SK-N-SH (cell line): ENCODE results near the gene SLC4A2. TPM values are rescaled to one million over a fixed set of nuclear protein-coding genes. Genes with fewer than 3 reads are reported as not detected.
"Not testable (repeated sequence)": the region's sequence is repeated elsewhere in the genome, so short reads cannot be mapped to it uniquely, and the experiment has no call there.

Source experiments
- CTCF ChIA-PET: fragments of 300-600, 350-600 bp; formaldehyde crosslinking; extraction: SDS; loops from one replicate; lab custom pipeline; 2021; lab: Yijun Ruan, JAX
- POLR2A ChIA-PET: fragments of 350-600 bp; sonication (Branson Sonifier 250); formaldehyde crosslinking; extraction: SDS; loops from one replicate; lab custom pipeline; 2020; ENCODE audit warnings: antibody characterized with exemption, inconsistent platforms; lab: Yijun Ruan, JAX
- DNase-seq: peaks from one replicate; pipeline ENCODE4 v3.0.0; 2012
- H2AFZ ChIP-seq: fragments of 200-600 bp; sonication (generic); 2 replicates; pipeline ENCODE4 v1.8.1; 2016; ENCODE audit warnings: antibody characterized with exemption, mild to moderate bottlenecking, low read depth
- H3F3A ChIP-seq: fragments of 200-600 bp; sonication (generic); replicated peaks from 2 replicates; pipeline ENCODE3; 2016; ENCODE audit warnings: antibody characterized with exemption, mild to moderate bottlenecking; ENCODE audit not compliant: insufficient read depth
- H3K27ac ChIP-seq, 2 experiments: fragments of 200-500 bp in 1 of 2; fragments of 200-600 bp in 1 of 2; sonication (Bioruptor generic) in 1 of 2; sonication (generic), shearing (Covaris generic) in 1 of 2; 2 replicates each; pipeline versions ENCODE4 v1.5.1 to v1.6.1; 2014 to 2016; ENCODE audit warnings: low read depth in 2 of 2, inconsistent platforms in 1 of 2, low read length in 1 of 2, mild to moderate bottlenecking in 1 of 2, mixed read lengths in 1 of 2
- H3K27me3 ChIP-seq: fragments of 200-600 bp; sonication (generic), shearing (Covaris generic); 2 replicates; pipeline ENCODE4 v1.6.1; 2016; ENCODE audit warnings: mixed run types; ENCODE audit not compliant: insufficient read depth
- H3K36me3 ChIP-seq, 2 experiments: fragments of 200-500 bp in 1 of 2; fragments of 200-600 bp in 1 of 2; sonication (Bioruptor generic) in 1 of 2; sonication (generic) in 1 of 2; replicated peaks in 1 of 2; 2 replicates each; pipeline versions ENCODE3 to v1.5.1; 2014 to 2016; ENCODE audit warnings: low read length in 1 of 2, mild to moderate bottlenecking in 1 of 2; ENCODE audit not compliant: insufficient read depth in 2 of 2, control insufficient read depth in 1 of 2
- H3K4me1 ChIP-seq, 2 experiments: fragments of 200-500 bp in 1 of 2; fragments of 200-600 bp in 1 of 2; sonication (Bioruptor generic) in 1 of 2; sonication (generic), shearing (Covaris generic) in 1 of 2; 2 replicates each; pipeline versions ENCODE4 v1.5.1 to v1.6.1; 2014 to 2016; ENCODE audit warnings: low read depth in 1 of 2, low read length in 1 of 2, mixed run types in 1 of 2; ENCODE audit not compliant: insufficient read depth in 2 of 2, control insufficient read depth in 1 of 2
- H3K4me2 ChIP-seq: fragments of 200-600 bp; sonication (generic), shearing (Covaris generic); 2 replicates; pipeline ENCODE4 v1.6.1; 2017; ENCODE audit warnings: mixed run types
- H3K4me3 ChIP-seq, 2 experiments: fragments of 200-500 bp in 1 of 2; fragments of 200-600 bp in 1 of 2; sonication (Bioruptor generic) in 1 of 2; sonication (generic), shearing (Covaris generic) in 1 of 2; 2 replicates each; pipeline versions ENCODE4 v1.5.1 to v1.8.1; 2014 to 2016; ENCODE audit warnings: low read depth in 2 of 2, inconsistent platforms in 1 of 2, low read length in 1 of 2, mild to moderate bottlenecking in 1 of 2, mixed read lengths in 1 of 2, moderate library complexity in 1 of 2
- H3K79me2 ChIP-seq: fragments of 200-600 bp; sonication (generic); 2 replicates; pipeline ENCODE4 v1.8.1; 2017; ENCODE audit warnings: mild to moderate bottlenecking; ENCODE audit not compliant: insufficient read depth
- H3K9ac ChIP-seq: fragments of 200-600 bp; sonication (generic); 2 replicates; pipeline ENCODE4 v1.6.1; 2017; ENCODE audit warnings: mixed run types
- H3K9me2 ChIP-seq: fragments of 200-600 bp; sonication (generic); 2 replicates; pipeline ENCODE4 v1.6.1; 2017; ENCODE audit warnings: mixed run types
- H3K9me3 ChIP-seq: fragments of 200-600 bp; sonication (generic); 2 replicates; pipeline ENCODE4 v1.6.1; 2017; ENCODE audit warnings: mixed run types, mild to moderate bottlenecking, moderate library complexity
- H4K20me1 ChIP-seq: fragments of 200-600 bp; sonication (generic); 2 replicates; pipeline ENCODE4 v1.6.1; 2017; ENCODE audit warnings: mild to moderate bottlenecking, mixed run types; ENCODE audit not compliant: insufficient read depth
- EP300 ChIP-seq, 2 experiments: IDR thresholded peaks; 2 replicates each; pipeline versions ENCODE4 v1.4.0 to v1.6.1; 2012; ENCODE audit warnings: borderline replicate concordance in 1 of 2, low read depth in 1 of 2, low read length in 1 of 2
- IRF3 ChIP-seq: fragments of 150-350 bp; IDR thresholded peaks from 2 replicates; pipeline ENCODE4 v1.6.1; 2016; ENCODE audit warnings: mild to moderate bottlenecking, low read depth, low read length
- MEF2A ChIP-seq: IDR thresholded peaks from 2 replicates; pipeline ENCODE4 v1.4.0; 2012; ENCODE audit warnings: low read depth, borderline replicate concordance
- MXI1 ChIP-seq: IDR thresholded peaks from 2 replicates; pipeline ENCODE4 v1.6.1; 2012; ENCODE audit warnings: mild to moderate bottlenecking, low read depth, low read length, improper control_type of control experiment
- NFIC ChIP-seq: IDR thresholded peaks from 2 replicates; pipeline ENCODE4 v1.4.0; 2012; ENCODE audit warnings: borderline replicate concordance
- RAD21 ChIP-seq: IDR thresholded peaks from 2 replicates; pipeline ENCODE4 v1.6.1; 2012; ENCODE audit warnings: mild to moderate bottlenecking, low read length
- RCOR1 ChIP-seq: fragments of 150-350 bp; IDR thresholded peaks from 2 replicates; pipeline ENCODE4 v1.6.1; 2017; ENCODE audit warnings: antibody characterized with exemption, low read length
- RXRA ChIP-seq: IDR thresholded peaks from 2 replicates; pipeline ENCODE4 v1.4.0; 2012; ENCODE audit warnings: low read depth, mild to moderate bottlenecking, borderline replicate concordance
- TAF1 ChIP-seq: IDR thresholded peaks from 2 replicates; pipeline ENCODE4 v1.6.1; 2012; ENCODE audit warnings: low read depth, mild to moderate bottlenecking, low read length, moderate library complexity, borderline replicate concordance
- YY1 ChIP-seq: IDR thresholded peaks from 2 replicates; pipeline ENCODE4 v1.4.0; 2012; ENCODE audit warnings: low read depth, mild to moderate bottlenecking
- WGBS: methylation state at CpG from one replicate; pipeline ENCODE4 v1.1.6; 2017; ENCODE audit warnings: low lambda C conversion rate; 5-methylcytosine and 5-hydroxymethylcytosine counted together
- polyA plus RNA-seq, 3 experiments: library from polyadenylated mRNA; depleted of rRNA; stranded (reverse); fragments of >200 nt; gene quantifications; 2 replicates each; pipeline ENCODE4 v1.2.3, GENCODE V29; 2012
- TF ChIP-seq, protein P1 (sequence below): IDR thresholded peaks from 2 replicates; pipeline ENCODE4; 2012

The SLC4A2 gene
- polyA plus RNA-seq, 1 of the 3 experiments (the other 2 are of a cell fraction), result 167 TPM

DNA sequence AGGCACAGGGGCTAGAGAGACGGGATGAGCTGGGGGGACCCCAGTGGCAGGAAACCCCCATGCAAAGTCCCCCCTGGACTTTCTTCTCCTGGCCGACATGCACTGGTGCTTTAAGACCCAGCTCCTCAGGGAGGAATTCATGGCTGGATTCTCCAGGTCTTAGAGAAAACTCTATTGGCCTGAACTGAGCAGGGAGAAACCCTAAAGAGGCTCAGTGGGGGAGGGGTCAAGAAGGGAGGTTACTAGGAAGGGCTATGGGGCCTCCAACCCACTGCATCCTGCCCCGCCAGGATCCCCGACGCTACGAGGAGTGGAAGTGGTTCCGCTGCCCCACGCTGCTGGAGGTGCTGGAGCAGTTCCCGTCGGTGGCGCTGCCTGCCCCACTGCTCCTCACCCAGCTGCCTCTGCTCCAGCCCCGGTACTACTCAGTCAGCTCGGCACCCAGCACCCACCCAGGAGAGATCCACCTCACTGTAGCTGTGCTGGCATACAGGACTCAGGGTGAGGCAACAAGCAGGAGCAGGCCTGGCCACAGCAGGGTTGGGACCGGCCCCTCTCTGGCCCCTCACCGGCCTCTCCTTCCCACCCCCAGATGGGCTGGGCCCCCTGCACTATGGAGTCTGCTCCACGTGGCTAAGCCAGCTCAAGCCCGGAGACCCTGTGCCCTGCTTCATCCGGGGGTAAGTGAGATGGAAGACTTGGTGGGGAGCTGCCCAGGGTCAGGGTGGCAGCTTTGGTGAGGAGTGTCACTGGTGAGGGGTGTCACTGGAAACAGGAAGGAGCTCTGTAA, 48.9 kb upstream of the SLC4A2 start:
- Histone ChIP-seq H3K4me1 (peaks cover 0 to 30% of the 10 kb centered on the region in 2 experiments; a peak in 1 of 4 replicates), H4K20me1 (no peaks in the 10 kb centered on the region), H3K79me2 (no peaks in the 10 kb centered on the region), H2AFZ (no peak overlapping the region), H3F3A (no peaks in the 10 kb centered on the region), H3K27me3 (0 out of 2 replicates have a peak, but pooled peaks cover 5% of the 10 kb centered on the region), H3K4me3 (no peak overlapping the region), H3K9ac (no peak overlapping the region), H3K27ac (no peak overlapping the region), H3K4me2 (no peak overlapping the region), H3K36me3 (no peaks in the 10 kb centered on the region), H3K9me3 (no peaks in the 10 kb centered on the region), H3K9me2 (no peaks in the 10 kb centered on the region)
- TF ChIP-seq MEF2A, result no peak
- no peak for TF ChIP-seq YY1
- WGBS, result 74% methylated on average over 13 of the region's 18 CpGs
- no peak for DNase-seq
- POLR2A ChIA-PET, result interaction anchor here (0.6 to 0.9 kb wide), 2 partner anchors 12 to 16 kb away, joined by 3 to 5 read pairs; no protein-coding TSS in a partner anchor
- CTCF ChIA-PET, result interaction anchor here (0.5 to 11.3 kb wide), 20 partner anchors 10 to 642 kb away, joined by 3 to 151 read pairs (median 6); partner anchors contain the start of genes ABCB8, ATG9B, FASTK and GBX1

DNA sequence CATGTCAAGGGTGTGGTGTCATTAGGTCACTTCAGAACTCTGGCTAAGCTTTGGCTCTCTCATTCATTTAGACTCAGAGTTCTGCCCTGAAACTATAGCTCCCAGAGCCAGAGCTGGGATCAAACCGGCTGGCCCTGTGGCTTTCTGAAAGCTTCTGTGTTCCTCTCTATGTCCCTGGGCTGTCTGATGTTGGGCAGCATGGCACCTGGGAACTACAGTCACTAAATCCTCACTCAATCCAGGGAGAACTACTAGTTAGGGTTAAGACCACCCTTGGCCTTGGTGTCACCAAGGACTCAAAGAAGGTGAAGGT, 48.3 kb upstream of the SLC4A2 start:
- no peak overlapping the region for H3K4me3 ChIP-seq
- ChIA-PET POLR2A (interaction anchor here (0.6 kb wide), 1 partner anchor 12 kb away, joined by 3 read pairs; no protein-coding TSS in a partner anchor), CTCF (interaction anchor here (0.7 to 11.3 kb wide), 17 partner anchors 10 to 643 kb away, joined by 3 to 151 read pairs (median 5); partner anchors contain the start of genes ATG9B, FASTK, GBX1 and NOS3)
- H3F3A ChIP-seq, result no peaks in the 10 kb centered on the region
- H3K4me2 ChIP-seq, result no peak overlapping the region
- H3K36me3 ChIP-seq, result no peaks in the 10 kb centered on the region
- H3K9me2 ChIP-seq, result no peaks in the 10 kb centered on the region
- H2AFZ ChIP-seq, result no peak overlapping the region
- 75% methylated on average over 1 of the region's 1 CpG for WGBS
- H3K79me2 ChIP-seq, result no peaks in the 10 kb centered on the region
- peaks cover 0 to 30% of the 10 kb centered on the region in 2 experiments; a peak in 1 of 4 replicates for H3K4me1 ChIP-seq
- 0 out of 2 replicates have a peak, but pooled peaks cover under 1% of the 10 kb centered on the region for H3K27me3 ChIP-seq
- H4K20me1 ChIP-seq, result no peaks in the 10 kb centered on the region
- DNase-seq, result no peak
- no peak overlapping the region for H3K27ac ChIP-seq
- no peaks in the 10 kb centered on the region for H3K9me3 ChIP-seq
- TF ChIP-seq RAD21 (no peak), TAF1 (no peak), MXI1 (no peak), NFIC (no peak), RXRA (no peak), RCOR1 (no peak), IRF3 (no peak), EP300 (IDR thresholded peaks at IDR 0.05; ENCODE audit: borderline replicate concordance in 1 of 2, low read depth in 1 of 2, low read length in 1 of 2) (no peak)
- TF ChIP-seq, protein P1, sequence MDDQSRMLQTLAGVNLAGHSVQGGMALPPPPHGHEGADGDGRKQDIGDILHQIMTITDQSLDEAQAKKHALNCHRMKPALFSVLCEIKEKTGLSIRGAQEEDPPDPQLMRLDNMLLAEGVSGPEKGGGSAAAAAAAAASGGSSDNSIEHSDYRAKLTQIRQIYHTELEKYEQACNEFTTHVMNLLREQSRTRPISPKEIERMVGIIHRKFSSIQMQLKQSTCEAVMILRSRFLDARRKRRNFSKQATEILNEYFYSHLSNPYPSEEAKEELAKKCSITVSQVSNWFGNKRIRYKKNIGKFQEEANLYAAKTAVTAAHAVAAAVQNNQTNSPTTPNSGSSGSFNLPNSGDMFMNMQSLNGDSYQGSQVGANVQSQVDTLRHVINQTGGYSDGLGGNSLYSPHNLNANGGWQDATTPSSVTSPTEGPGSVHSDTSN, result no peak
- H3K9ac ChIP-seq, result no peak overlapping the region

- ChIA-PET CTCF (interaction anchor here (0.9 to 11.3 kb wide), 14 partner anchors 20 to 644 kb away, joined by 3 to 151 read pairs (median 4); partner anchors contain the start of genes FASTK, GBX1 and NOS3), POLR2A (interaction anchor here (0.6 kb wide), 1 partner anchor 11 kb away, joined by 3 read pairs; no protein-coding TSS in a partner anchor)
- not testable (repeated sequence) for H2AFZ ChIP-seq, H3K27me3 ChIP-seq, H3K36me3 ChIP-seq, H3K9me3 ChIP-seq, H3K9ac ChIP-seq, H3K79me2 ChIP-seq, H3F3A ChIP-seq, H3K9me2 ChIP-seq, H3K4me3 ChIP-seq, H3K4me2 ChIP-seq, H4K20me1 ChIP-seq, DNase-seq, H3K27ac ChIP-seq
- WGBS, result 81% methylated on average over 12 of the region's 12 CpGs
- peaks cover 0 to 30% of the 10 kb centered on the region in 2 experiments; a peak in 1 of 4 replicates for H3K4me1 ChIP-seq
Observed at GRCh38 chr7:151011616-151012015, 47.8 kb upstream of the SLC4A2 start.
